GF-D8 (cell line): Measurements from ENCODE around the gene SHROOM3.
"Not testable (repeated sequence)": the region's sequence is repeated elsewhere in the genome, so short reads cannot be mapped to it uniquely, and the experiment has no call there.

Experiments used
- DNase-seq: peaks from one replicate; lab custom pipeline; 2025; lab: John Stamatoyannopoulos, UW

Gene SHROOM3

DNA sequence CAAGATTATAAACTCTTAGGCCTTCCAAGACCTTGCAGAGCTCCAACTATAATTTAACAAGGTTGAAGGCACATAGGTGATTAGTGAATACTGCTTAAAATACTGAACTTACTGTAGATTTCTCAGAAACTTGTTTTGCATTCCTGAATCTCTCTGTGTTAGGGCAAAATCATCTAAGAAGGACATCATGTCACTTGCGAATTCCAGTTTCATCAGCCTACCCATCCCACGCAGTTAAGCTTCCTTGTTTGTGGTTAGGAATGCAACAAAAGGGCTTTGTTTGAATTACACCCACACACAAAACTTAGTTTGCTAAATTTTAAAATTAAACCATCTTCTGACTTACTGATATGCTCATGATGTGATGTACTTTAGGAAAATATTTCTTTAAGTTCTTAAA is 288.9 kb downstream of the SHROOM3 start:
- DNase-seq: no peak

- DNase-seq: no peak
Observed at GRCh38 chr4:76725039-76725438, 290.0 kb downstream of the SHROOM3 start.

DNA sequence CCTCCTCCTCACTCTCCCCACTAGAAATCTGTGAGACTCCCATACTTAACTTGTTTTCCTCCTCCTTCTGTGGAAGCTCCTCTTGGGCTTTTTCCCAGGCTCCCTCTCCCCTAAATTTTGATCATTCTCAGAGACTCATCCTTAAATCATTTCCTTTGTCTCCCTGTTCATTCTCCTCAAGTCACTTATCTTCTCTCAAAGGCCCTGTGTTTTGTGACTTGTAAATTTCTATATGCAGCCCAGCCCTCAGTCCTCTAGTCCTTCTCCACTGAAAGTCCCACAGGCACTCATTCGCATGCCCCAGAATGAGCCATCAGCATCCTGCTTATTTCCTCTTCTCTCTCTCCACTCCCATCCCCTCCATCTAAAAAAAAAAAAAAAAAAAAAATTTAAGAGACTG is 291.1 kb downstream of the SHROOM3 start:
- no peak for DNase-seq

DNA sequence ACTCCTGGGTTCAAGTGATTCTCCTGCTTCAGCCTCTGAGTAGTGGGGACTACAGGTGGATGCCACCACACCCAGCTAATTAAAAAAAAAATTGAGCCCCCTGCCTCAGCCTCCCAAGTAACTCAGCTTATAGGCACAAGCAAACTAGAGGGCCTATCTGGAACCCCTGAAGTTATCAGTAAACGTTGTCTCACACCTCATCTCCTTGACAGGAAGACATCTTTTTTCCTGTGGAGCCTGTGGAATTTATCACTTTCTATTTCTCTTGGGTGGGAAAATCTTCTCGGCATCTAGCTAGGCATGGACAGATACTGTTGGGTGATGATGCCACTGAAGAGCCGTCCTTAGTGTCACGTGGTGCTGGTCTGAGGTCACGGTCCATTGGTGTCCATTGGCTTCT is 291.6 kb downstream of the SHROOM3 start:
- DNase-seq: no peak

DNA sequence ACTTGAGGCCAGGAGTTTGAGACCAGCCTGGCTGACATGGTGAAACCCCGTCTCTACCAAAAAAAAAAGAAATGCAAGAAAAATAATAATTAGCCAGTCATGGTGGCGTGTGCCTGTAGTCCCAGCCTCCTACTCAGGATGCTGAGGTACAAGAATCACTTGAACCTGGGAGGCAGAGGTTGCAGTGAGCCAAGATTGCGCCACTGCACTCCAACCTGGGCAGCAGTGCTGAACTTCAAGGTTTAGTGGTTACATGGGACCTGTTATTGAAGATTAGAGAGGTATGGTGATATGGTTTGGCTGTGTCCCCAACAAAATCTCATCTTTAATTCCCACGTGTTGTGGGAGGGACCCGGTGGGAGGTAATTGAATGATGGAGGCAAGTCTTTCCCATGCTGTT is 292.9 kb downstream of the SHROOM3 start:
- not testable (repeated sequence) for DNase-seq

DNA sequence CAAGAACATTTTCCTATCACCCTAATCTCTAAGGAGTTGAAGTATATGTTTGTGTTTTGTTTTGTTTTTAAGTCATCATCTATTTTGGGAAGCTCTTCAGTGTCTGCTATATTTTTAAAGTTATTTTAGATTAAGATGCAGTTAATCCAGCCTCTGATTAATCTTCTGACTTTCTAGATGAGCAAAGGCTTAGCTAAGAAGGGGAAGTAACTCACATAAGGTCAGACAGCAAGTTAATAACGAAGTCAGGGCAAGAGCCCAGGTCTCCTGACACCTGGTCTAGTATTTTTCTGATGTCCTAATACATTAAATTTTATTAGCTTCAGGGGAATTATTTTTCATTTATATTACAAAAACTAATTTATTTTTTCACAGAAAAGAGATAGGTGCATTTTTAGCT is 294.4 kb downstream of the SHROOM3 start:
- no peak for DNase-seq

DNA sequence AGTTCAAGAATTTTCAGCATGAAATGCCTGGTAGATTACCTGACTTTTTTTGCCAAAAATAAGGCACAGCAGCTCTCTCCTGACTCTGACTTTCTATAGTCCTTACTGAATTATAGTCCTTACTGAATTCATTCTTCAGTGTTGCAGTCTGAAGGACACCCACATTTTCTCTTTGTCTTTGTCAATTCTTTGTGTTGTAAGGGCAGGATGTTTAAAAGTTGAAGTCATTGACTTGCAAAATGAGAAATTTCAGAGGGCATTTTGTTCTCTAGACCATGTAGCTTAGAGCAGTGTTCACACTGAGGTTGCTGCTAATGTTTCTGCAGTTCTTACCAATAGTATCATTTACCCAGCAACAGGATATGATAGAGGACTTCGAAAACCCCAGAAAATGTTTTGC is 295.0 kb downstream of the SHROOM3 start:
- DNase-seq: no peak

- no peak for DNase-seq
Observed at GRCh38 chr4:76732246-76732645, 297.2 kb downstream of the SHROOM3 start.

GRCh38 chr4:76733068-76733771 is 298.2 kb downstream of the SHROOM3 start:
- DNase-seq: no peak

DNA sequence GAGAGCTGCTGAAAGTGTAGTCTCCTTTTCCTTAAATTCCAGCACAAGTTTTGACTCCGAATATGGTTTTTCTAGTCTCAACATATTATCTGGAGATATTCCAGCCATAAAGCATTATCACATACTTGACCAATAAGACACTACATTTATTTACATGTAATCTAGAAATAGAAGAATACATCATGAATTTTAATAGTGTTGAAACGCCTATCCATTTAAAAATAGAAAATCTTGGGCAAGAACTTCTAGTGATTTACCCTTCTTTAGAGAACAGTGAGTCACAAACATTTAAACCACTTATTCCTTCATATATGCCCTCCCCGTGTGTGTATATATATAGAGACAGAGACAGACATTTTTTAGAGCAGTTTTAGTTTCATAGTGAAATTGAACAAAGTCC is 301.4 kb downstream of the SHROOM3 start:
- DNase-seq: no peak

DNA sequence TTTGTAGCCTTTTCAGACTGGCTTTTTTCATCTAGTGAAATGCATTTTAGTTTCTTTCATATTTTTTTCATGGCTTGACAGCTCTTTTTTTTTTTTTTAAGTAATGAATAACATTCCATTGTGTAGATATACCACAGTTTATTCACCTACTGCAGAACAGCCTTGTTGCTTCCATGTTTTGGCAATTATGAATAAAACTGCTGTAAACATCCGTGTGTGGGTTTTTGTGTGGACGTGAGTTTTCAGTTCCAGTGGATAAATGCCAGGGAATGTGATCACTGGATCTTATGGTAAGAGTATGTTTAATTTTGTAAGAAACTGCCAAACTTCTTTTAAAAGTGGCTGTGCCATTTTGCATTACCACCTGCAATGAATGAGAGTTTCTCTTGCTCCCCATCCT is 302.2 kb downstream of the SHROOM3 start:
- no peak for DNase-seq

GRCh38 chr4:76737771-76738085 is 302.7 kb downstream of the SHROOM3 start:
- no peak for DNase-seq

DNA sequence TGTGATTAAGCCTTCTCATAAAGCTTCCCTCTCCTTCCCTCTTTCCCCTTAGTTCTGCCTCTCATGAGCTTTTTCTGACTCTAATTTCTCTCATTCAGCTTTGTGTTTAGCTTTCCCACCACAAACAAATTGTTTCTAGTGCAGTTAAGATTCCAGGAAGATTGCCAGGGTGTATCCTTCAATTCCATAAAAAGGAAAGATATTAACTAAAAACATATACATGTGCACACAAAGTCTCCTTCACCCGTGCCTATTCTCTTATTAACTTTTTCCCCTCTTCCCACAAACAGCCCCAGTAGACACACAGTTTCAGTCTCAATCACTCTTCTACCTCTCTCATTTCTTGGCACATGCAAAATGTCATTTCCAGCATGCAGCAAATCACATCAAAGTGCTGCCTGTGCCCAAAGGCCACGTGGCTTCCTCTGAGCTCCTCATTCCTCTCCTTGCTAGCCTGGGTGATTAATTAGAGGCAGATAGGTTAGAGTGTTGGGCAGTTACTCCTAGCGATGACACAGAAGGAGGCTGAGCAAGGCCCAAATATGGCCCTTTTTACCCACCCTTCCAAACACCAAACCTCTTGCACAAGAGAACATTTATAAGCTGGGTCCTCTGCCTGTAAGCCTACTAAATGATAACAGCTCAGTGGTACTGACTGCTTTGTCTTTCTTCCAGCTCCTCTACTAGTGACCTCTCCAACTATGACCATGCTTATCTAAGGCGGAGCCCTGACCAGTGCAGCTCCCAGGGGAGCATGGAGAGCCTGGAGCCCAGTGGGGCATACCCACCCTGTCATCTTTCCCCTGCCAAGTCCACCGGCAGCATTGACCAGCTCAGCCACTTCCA is 303.3 kb downstream of the SHROOM3 start:
- no peak for DNase-seq

- DNase-seq: no peak
Observed at GRCh38 chr4:76740192-76740591, 305.2 kb downstream of the SHROOM3 start.

GRCh38 chr4:76740866-76741662 is 306.0 kb downstream of the SHROOM3 start:
- DNase-seq: no peak

- DNase-seq: no peak
Observed at GRCh38 chr4:76741663-76742020, 306.6 kb downstream of the SHROOM3 start.

GRCh38 chr4:76744241-76744921 is 309.4 kb downstream of the SHROOM3 start:
- no peak for DNase-seq

GRCh38 chr4:76745240-76745639 is 310.2 kb downstream of the SHROOM3 start:
- DNase-seq: no peak

GRCh38 chr4:76747563-76747962 is 312.5 kb downstream of the SHROOM3 start:
- DNase-seq: no peak

DNA sequence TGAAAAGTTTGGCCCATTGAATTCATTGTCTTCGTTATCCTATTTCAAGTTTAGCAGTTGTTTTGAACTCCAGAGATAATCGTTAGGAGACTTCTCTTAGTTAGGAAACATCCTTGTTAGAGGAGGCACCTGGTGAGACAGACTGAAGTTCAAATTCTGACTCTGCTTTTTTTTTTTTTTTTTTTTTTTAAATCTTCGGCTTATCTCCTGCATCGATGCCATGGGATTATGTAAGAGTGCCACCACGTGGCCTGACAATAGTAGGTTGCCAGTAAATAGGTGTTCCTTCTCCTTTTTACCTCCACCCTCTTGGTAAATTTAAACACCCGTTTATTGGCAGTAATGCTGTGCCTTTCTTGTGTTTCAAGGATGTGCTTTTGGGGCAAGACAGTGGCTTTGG is 313.6 kb downstream of the SHROOM3 start:
- DNase-seq: no peak

- no peak for DNase-seq
Observed at GRCh38 chr4:76749355-76749754, 314.3 kb downstream of the SHROOM3 start.

DNA sequence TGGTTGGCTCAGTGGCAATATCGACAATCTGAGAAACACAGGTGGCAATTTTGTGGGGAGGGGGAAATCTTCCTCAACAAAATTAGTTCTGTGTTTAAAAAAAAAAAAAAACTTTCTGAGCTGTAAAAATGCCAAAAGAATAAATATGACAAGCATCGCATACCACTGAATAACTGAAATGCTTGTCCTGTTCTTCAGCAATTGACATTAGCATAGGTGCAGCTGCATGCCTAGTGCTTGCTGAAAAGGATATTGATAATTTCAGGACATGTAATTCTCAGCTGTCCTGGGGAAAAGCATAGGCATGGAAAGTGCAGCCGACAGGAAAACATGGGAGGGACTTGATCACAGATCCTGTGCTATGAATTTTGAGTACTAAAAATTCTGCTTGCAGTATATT is 315.7 kb downstream of the SHROOM3 start:
- DNase-seq: no peak
